SU-DHL-6 (cell line): ENCODE data around the gene GRB10.

Experiments
- CTCF ChIP-seq: fragments of 200-600 bp; sonication (generic); IDR thresholded peaks from one replicate; pipeline ENCODE4 v1.5.1; 2017; ENCODE audit warnings: antibody characterized with exemption, mild to moderate bottlenecking, low read length, moderate library complexity; ENCODE audit not compliant: insufficient read depth, poor library complexity, severe bottlenecking
- EZH2phosphoT487 ChIP-seq: fragments of 200-600 bp; sonication (generic), shearing (Covaris generic); conservative IDR thresholded peaks from 2 replicates; pipeline ENCODE4 v1.6.1; 2018; ENCODE audit warnings: mild to moderate bottlenecking, antibody characterized with exemption, low read length, moderate library complexity, mixed read lengths

- TF ChIP-seq CTCF, result no peak
- TF ChIP-seq EZH2phosphoT487, result no peak
Observed at GRCh38 chr7:50687096-50687495, 95.6 kb downstream of the GRB10 start.
